ENCODE results near the gene CAVIN4. TPM values are rescaled to one million over a fixed set of nuclear protein-coding genes. Genes with fewer than 3 reads are reported as not detected.
A peak's percentile ranks its signal among the peaks of the same experiment; 100 is the strongest.

Gene CAVIN4
- total RNA-seq, 1 donor from 2014 or later = 7.2 TPM

- Mint-ChIP-seq H3K27me3 (ENCODE audit: low read depth) (peaks cover 24% of the 10 kb centered on the region), H3K4me3 (peak overlapping the region; percentile 58), H3K4me1 (peaks cover 18% of the 10 kb centered on the region), H3K36me3 (ENCODE audit: low read depth) (no peaks in the 10 kb centered on the region), H3K27ac (ENCODE audit: unreplicated experiment) (no peak overlapping the region), H3K9me3 (no peaks in the 10 kb centered on the region)
- peak; percentile 93 for TF ChIP-seq CTCF (conservative IDR thresholded peaks at IDR 0.05)
- DNase-seq (ENCODE audit: low read depth, low spot score) = peak; percentile 50
Observed at GRCh38 chr9:100595391-100596199, 17.7 kb downstream of the CAVIN4 start.

- Mint-ChIP-seq H3K27me3 (ENCODE audit: low read depth) (peaks cover 26% of the 10 kb centered on the region), H3K27ac (ENCODE audit: unreplicated experiment) (no peak overlapping the region), H3K4me3 (no peak overlapping the region), H3K36me3 (ENCODE audit: low read depth) (no peaks in the 10 kb centered on the region), H3K9me3 (no peaks in the 10 kb centered on the region), H3K4me1 (peaks cover 21% of the 10 kb centered on the region)
- no peak for DNase-seq (ENCODE audit: low read depth, low spot score)
- no peak for TF ChIP-seq CTCF (conservative IDR thresholded peaks at IDR 0.05)
Observed at GRCh38 chr9:100597236-100597635, 19.4 kb downstream of the CAVIN4 start.

- TF ChIP-seq CTCF (conservative IDR thresholded peaks at IDR 0.05) = no peak
- Mint-ChIP-seq H3K27me3 (ENCODE audit: low read depth) (peaks cover 26% of the 10 kb centered on the region), H3K4me1 (peaks cover 25% of the 10 kb centered on the region), H3K27ac (ENCODE audit: unreplicated experiment) (no peak overlapping the region), H3K4me3 (peak overlapping the region; percentile 62), H3K36me3 (ENCODE audit: low read depth) (no peaks in the 10 kb centered on the region), H3K9me3 (no peaks in the 10 kb centered on the region)
- DNase-seq (ENCODE audit: low read depth, low spot score) = peak; percentile 82
Observed at GRCh38 chr9:100598641-100599145, 20.8 kb downstream of the CAVIN4 start.

- no peak for DNase-seq (ENCODE audit: low read depth, low spot score)
- Mint-ChIP-seq H3K4me3 (no peak overlapping the region), H3K27me3 (ENCODE audit: low read depth) (peaks cover 26% of the 10 kb centered on the region), H3K36me3 (ENCODE audit: low read depth) (no peaks in the 10 kb centered on the region), H3K27ac (ENCODE audit: unreplicated experiment) (no peak overlapping the region), H3K4me1 (peaks cover 23% of the 10 kb centered on the region), H3K9me3 (no peaks in the 10 kb centered on the region)
- TF ChIP-seq CTCF (conservative IDR thresholded peaks at IDR 0.05) = no peak
Observed at GRCh38 chr9:100600521-100601079, 22.7 kb downstream of the CAVIN4 start.

- Mint-ChIP-seq H3K27ac (ENCODE audit: unreplicated experiment) (no peak overlapping the region), H3K9me3 (no peaks in the 10 kb centered on the region), H3K4me1 (peaks cover 20% of the 10 kb centered on the region), H3K4me3 (peak overlapping the region; percentile 44), H3K27me3 (ENCODE audit: low read depth) (peaks cover 22% of the 10 kb centered on the region), H3K36me3 (ENCODE audit: low read depth) (no peaks in the 10 kb centered on the region)
- peak; percentile 72 for TF ChIP-seq CTCF (conservative IDR thresholded peaks at IDR 0.05)
- peak; percentile 52 for DNase-seq (ENCODE audit: low read depth, low spot score)
Observed at GRCh38 chr9:100601216-100601615, 23.3 kb downstream of the CAVIN4 start.

Measured in neural crest cell (in vitro differentiated cells).